ENCODE measurements around the gene LNX1.

The LNX1 gene

GRCh38 chr4:53563824-53564223 is 27.5 kb downstream of the LNX1 start:
- DNase-seq: peak; percentile 11

GRCh38 chr4:53562409-53562808 is 28.9 kb downstream of the LNX1 start:
- DNase-seq: no peak

- DNase-seq: no peak
Observed at GRCh38 chr4:53559021-53559620, 32.2 kb downstream of the LNX1 start.

GRCh38 chr4:53558065-53558801 is 33.1 kb downstream of the LNX1 start:
- DNase-seq: no peak

GRCh38 chr4:53557669-53558064 is 33.6 kb downstream of the LNX1 start:
- DNase-seq: no peak

GRCh38 chr4:53556651-53557050 is 34.6 kb downstream of the LNX1 start:
- DNase-seq: no peak

- DNase-seq: no peak
Observed at GRCh38 chr4:53553486-53554210, 37.6 kb downstream of the LNX1 start.

- no peak for DNase-seq
Observed at GRCh38 chr4:53552711-53553110, 38.6 kb downstream of the LNX1 start.

- no peak for DNase-seq
Observed at GRCh38 chr4:53551958-53552357, 39.3 kb downstream of the LNX1 start.

GRCh38 chr4:53551281-53551864 is 39.9 kb downstream of the LNX1 start:
- no peak for DNase-seq

- no peak for DNase-seq
Observed at GRCh38 chr4:53548662-53549061, 42.6 kb downstream of the LNX1 start.

GRCh38 chr4:53547983-53548382 is 43.3 kb downstream of the LNX1 start:
- DNase-seq: no peak

GRCh38 chr4:53545942-53546581 is 45.2 kb downstream of the LNX1 start:
- no peak for DNase-seq

- DNase-seq: no peak
Observed at GRCh38 chr4:53545273-53545672, 46.0 kb downstream of the LNX1 start.

GRCh38 chr4:53543561-53543960 is 47.7 kb downstream of the LNX1 start:
- DNase-seq: no peak

- no peak for DNase-seq
Observed at GRCh38 chr4:53541577-53542206, 49.6 kb downstream of the LNX1 start.

- DNase-seq: no peak
Observed at GRCh38 chr4:53538756-53539155, 52.5 kb downstream of the LNX1 start.

GRCh38 chr4:53537606-53538005 is 53.7 kb downstream of the LNX1 start:
- DNase-seq: no peak

- DNase-seq: no peak
Observed at GRCh38 chr4:53536328-53536727, 55.0 kb downstream of the LNX1 start.

GRCh38 chr4:53535567-53535966 is 55.7 kb downstream of the LNX1 start:
- DNase-seq: no peak

GRCh38 chr4:53534684-53535083 is 56.6 kb downstream of the LNX1 start:
- no peak for DNase-seq

- DNase-seq: no peak
Observed at GRCh38 chr4:53532521-53532920, 58.8 kb downstream of the LNX1 start.
